GM12878 (cell line): Measurements from ENCODE around the gene CCN2.

Experiments
- CTCF ChIP-seq, 3 experiments: IDR thresholded peaks in 2 of 3; conservative IDR thresholded peaks in 1 of 3; 2 replicates each; pipeline ENCODE4 v1.5.1; 2011; ENCODE audit warnings: low read depth in 3 of 3, low read length in 3 of 3, mild to moderate bottlenecking in 3 of 3, control low read depth in 2 of 3, moderate library complexity in 2 of 3, inconsistent platforms in 1 of 3, mixed read lengths in 1 of 3; ENCODE audit not compliant: control insufficient read depth in 2 of 3, insufficient read depth in 1 of 3; ENCODE audit errors: extremely low read depth in 1 of 3
- JUNB ChIP-seq: IDR thresholded peaks from 2 replicates; pipeline ENCODE4 v1.6.1; 2016; ENCODE audit warnings: antibody characterized with exemption, mild to moderate bottlenecking
- POLR2A ChIP-seq: IDR thresholded peaks from 2 replicates; pipeline ENCODE4 v1.6.1; 2011; ENCODE audit warnings: low read depth, mild to moderate bottlenecking, low read length

GRCh38 chr6:131945971-131946370 lies 5.2 kb downstream of the CCN2 start:
- no peak for TF ChIP-seq POLR2A
- TF ChIP-seq CTCF (IDR thresholded peaks at IDR 0.05 in 2 of 3, conservative IDR thresholded peaks at IDR 0.05 in 1 of 3; ENCODE audit: control insufficient read depth in 2 of 3, extremely low read depth in 1 of 3, insufficient read depth in 1 of 3, low read depth in 3 of 3, low read length in 3 of 3) = no peak
- TF ChIP-seq JUNB = no peak
